ENCODE data around the gene MCRS1. TPM values are rescaled to one million over a fixed set of nuclear protein-coding genes. Genes with fewer than 3 reads are reported as not detected.

Gene MCRS1
- total and polyA plus RNA-seq, 5 donors = 72.3 to 115 (median 83.9) TPM

DNA sequence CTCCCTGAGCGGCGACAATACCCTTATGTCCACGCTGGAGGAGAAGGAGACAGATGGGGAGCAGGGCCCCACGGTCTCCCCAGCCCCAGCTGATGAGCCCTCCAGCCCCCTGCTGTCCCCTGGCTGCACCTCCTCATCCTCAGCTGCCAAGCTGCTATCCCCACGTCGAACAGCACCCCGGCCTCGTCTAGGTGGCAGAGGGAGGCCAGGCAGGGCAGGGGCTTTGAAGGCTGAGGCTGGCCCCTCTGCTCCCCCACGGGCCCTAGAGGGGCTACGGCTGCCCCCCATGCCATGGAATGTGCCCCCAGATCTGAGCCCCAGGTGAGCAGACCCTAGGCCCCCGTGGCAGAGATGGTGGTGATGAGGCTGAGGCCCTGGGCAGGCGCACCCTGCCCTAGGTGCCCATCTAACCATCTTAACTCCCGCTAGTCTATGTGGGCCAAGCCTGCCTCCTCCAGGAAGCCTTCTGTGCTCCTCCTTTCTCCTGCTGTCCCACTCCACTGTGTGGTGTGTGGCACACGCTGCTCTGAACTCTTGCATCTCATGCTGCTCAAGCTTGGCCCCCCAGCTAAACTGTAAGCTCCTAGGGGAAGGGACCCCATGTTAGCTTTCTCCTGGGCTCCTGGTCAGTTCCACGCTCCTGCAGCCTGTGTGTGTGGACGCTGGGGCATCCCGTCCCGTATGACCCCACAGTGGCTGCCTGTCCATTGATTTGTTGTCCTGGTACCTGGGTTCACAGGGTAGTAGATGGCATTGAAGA lies 12.1 kb downstream of the MCRS1 start:
- Histone ChIP-seq H3K27ac (ENCODE audit: low read length) (no peak overlapping the region), H3K4me3 (ENCODE audit: low read length) (no peak overlapping the region), H3K4me1 (ENCODE audit: control insufficient read depth, insufficient read depth, low read length) (no peaks in the 10 kb centered on the region), H3K27me3 (ENCODE audit: control insufficient read depth, insufficient read depth) (no peaks in the 10 kb centered on the region), H3K9me3 (ENCODE audit: control insufficient read depth, low read length) (no peaks in the 10 kb centered on the region)
- DNase-seq (peak in 1 of 3 donors; percentile 41), ATAC-seq (no peak)
- 83% methylated on average over 18 of the region's 18 CpGs for WGBS
- intact Hi-C loops (cut with DNase I) = no loop called here

DNA sequence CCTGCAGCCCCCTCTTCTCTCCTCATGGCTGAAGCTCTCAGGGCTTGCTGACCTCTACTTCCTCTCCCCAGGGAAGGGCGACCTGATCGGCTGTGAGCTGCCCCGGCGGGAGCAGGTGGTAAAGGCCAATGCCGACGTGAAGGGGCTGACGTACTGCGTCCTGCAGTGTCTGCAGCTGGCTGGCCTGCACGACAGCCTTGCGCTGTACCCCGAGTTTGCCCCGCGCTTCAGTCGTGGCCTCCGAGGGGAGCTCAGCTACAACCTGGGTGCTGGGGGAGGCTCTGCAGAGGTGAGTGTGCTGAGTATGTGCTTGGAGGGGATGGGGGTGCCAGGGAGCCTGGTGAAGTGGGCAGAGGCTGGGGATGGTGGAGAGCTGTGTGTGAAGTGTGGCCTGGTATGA lies 13.7 kb downstream of the MCRS1 start:
- H3K4me3 ChIP-seq (ENCODE audit: low read length) = no peak overlapping the region
- intact Hi-C loops (cut with DNase I) = no loop called here
- no peaks in the 10 kb centered on the region for H3K27me3 ChIP-seq (ENCODE audit: control insufficient read depth, insufficient read depth)
- no peak overlapping the region for H3K27ac ChIP-seq (ENCODE audit: low read length)
- no peaks in the 10 kb centered on the region for H3K4me1 ChIP-seq (ENCODE audit: control insufficient read depth, insufficient read depth, low read length)
- no peak for ATAC-seq
- no peak for DNase-seq
- WGBS = 69% methylated on average over 15 of the region's 15 CpGs
- no peaks in the 10 kb centered on the region for H3K9me3 ChIP-seq (ENCODE audit: control insufficient read depth, low read length)

DNA sequence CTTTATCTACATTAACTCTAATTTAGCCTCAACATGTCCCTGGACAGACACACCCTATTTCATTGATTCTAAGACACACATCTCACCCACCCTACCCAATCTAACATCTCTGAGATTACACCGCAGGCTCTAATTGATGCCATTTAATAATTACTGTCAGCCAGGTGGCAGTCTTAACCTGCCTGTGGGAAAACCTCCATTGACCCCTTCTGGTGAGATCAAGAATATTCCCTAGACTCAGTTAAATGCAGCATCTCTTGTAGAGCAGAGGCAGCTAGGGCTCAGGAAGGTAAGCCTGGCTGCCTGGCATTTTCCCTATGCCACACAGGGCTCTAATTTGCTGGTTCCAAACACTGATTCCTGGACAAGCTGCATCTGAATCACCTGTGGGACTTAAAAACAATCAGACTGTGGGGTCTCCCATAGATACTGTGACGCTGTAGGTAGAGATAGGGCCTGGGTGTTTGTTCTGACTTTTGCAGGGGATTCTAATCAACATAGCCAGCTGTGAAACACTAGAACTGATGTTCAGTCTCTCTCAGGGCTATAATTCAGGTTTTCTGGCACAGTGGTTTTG lies 14.3 kb downstream of the MCRS1 start:
- no peak overlapping the region for H3K27ac ChIP-seq (ENCODE audit: low read length)
- ATAC-seq (no peak), DNase-seq (no peak)
- no peaks in the 10 kb centered on the region for H3K27me3 ChIP-seq (ENCODE audit: control insufficient read depth, insufficient read depth)
- 61% methylated on average over 2 of the region's 2 CpGs for WGBS
- no peak overlapping the region for H3K4me3 ChIP-seq (ENCODE audit: low read length)
- H3K4me1 ChIP-seq (ENCODE audit: control insufficient read depth, insufficient read depth, low read length) = peaks cover 2% of the 10 kb centered on the region
- no peaks in the 10 kb centered on the region for H3K9me3 ChIP-seq (ENCODE audit: control insufficient read depth, low read length)
- intact Hi-C loops (cut with DNase I) = no loop called here

DNA sequence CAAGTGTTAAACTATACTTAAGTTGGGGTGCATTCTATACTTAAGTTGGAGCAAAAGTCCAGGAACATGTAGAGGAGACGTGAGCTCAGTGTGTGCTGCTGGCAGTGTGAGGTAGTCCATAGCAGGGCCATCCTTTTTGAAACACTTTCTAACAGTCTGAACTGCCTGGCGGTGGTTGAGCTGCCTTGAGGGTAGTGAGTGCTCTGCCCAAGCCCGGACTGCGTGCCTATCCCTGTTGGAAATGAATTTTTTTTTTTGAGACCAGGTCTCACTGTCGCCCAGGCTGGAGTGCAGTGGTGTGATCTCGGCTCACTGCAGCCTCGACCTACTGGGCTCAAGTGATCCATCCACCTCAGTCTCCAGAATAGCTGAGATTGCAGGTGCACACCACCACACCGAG lies 15.0 kb downstream of the MCRS1 start:
- Histone ChIP-seq H3K27ac (ENCODE audit: low read length) (no peak overlapping the region), H3K4me3 (ENCODE audit: low read length) (no peak overlapping the region), H3K27me3 (ENCODE audit: control insufficient read depth, insufficient read depth) (no peaks in the 10 kb centered on the region), H3K9me3 (ENCODE audit: control insufficient read depth, low read length) (no peaks in the 10 kb centered on the region), H3K4me1 (ENCODE audit: control insufficient read depth, insufficient read depth, low read length) (peaks cover 4% of the 10 kb centered on the region)
- intact Hi-C loops (cut with DNase I) = no loop called here
- ATAC-seq (no peak), DNase-seq (no peak)
- 76% methylated on average over 8 of the region's 8 CpGs for WGBS

DNA sequence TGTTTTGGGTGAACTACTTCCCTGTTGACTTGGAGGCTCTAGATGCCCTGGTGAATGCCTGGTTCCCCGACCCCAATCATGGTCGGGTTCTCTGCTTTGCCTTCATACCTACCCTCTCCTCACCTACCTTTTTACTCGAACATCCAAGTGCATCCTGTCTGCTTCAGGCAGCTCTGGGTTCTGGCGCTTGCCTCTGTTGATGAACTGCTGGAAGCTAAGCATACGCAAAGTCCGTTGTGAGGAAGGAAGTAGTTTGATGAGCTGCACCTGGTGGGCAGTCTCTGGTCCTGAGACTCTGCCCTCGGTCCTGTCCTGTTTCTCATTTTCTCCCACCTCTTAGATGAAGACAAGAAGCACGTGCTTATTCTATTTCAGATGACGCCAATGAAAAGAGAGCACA lies 15.5 kb downstream of the MCRS1 start:
- Histone ChIP-seq H3K9me3 (ENCODE audit: control insufficient read depth, low read length) (no peaks in the 10 kb centered on the region), H3K27me3 (ENCODE audit: control insufficient read depth, insufficient read depth) (no peaks in the 10 kb centered on the region), H3K4me1 (ENCODE audit: control insufficient read depth, insufficient read depth, low read length) (peaks cover 4% of the 10 kb centered on the region), H3K27ac (ENCODE audit: low read length) (peak overlapping the region; percentile 16), H3K4me3 (ENCODE audit: low read length) (no peak overlapping the region)
- intact Hi-C loops (cut with DNase I) = no loop called here
- no peak for ATAC-seq
- 47% methylated on average over 9 of the region's 9 CpGs for WGBS
- DNase-seq = no peak

DNA sequence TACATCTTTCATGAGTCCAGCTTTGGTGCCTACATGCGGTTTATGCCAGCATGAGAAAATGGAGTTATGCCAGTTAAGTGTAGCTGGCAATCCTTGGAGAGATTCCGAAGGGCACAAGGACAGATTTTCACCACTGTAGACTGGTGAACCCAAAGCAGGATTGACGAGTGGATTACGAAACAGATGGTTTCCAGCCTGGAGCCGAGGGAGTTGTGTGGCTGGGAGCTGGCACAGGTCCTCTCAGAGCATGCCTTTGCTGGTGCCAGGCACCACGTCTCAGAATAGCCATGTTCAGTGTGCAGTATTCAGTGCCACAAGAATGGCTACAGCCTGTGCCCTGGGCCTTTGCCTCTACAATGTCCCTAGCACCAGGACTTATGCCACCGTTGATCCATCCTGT lies 15.9 kb downstream of the MCRS1 start:
- no peaks in the 10 kb centered on the region for H3K9me3 ChIP-seq (ENCODE audit: control insufficient read depth, low read length)
- ATAC-seq = peak; percentile 16 to 32
- H3K4me3 ChIP-seq (ENCODE audit: low read length) = no peak overlapping the region
- WGBS = 60% methylated on average over 7 of the region's 7 CpGs
- intact Hi-C loops (cut with DNase I) = no loop called here
- DNase-seq = peak in 1 of 3 donors; percentile 60
- peak overlapping the region; percentile 16 for H3K27ac ChIP-seq (ENCODE audit: low read length)
- H3K4me1 ChIP-seq (ENCODE audit: control insufficient read depth, insufficient read depth, low read length) = peaks cover 4% of the 10 kb centered on the region
- no peaks in the 10 kb centered on the region for H3K27me3 ChIP-seq (ENCODE audit: control insufficient read depth, insufficient read depth)

DNA sequence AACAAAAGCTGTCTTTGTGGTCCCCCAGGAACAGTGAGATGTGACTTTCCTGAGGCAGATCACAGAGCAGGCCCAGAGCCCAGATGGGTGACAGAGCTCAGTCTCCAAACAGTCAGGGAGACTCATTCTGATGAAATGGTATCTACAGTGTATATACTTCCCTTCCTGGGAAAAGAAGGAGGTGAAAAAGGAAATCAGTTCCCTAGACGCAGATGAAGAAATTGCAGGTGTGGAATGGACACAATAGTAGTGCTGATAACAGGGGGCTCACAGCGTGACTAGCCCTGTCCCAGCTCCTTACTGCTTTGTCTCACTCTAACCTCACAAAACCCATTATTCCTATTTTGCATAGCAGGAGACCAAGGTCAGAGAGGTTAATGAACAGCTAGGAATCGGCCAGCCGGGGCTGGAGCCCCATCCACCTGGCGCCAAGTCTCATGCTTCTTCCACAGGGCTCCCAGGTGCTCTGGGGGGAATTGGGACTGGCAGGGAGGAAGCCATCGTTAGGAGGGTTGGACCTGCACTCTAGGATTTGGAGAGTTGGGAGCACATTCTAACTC lies 17.2 kb downstream of the MCRS1 start:
- DNase-seq (no peak), ATAC-seq (no peak)
- Histone ChIP-seq H3K9me3 (ENCODE audit: control insufficient read depth, low read length) (no peaks in the 10 kb centered on the region), H3K4me3 (ENCODE audit: low read length) (no peak overlapping the region), H3K4me1 (ENCODE audit: control insufficient read depth, insufficient read depth, low read length) (peaks cover 4% of the 10 kb centered on the region), H3K27ac (ENCODE audit: low read length) (no peak overlapping the region), H3K27me3 (ENCODE audit: control insufficient read depth, insufficient read depth) (no peaks in the 10 kb centered on the region)
- intact Hi-C loops (cut with DNase I) = no loop called here
- WGBS = 86% methylated on average over 6 of the region's 6 CpGs

DNA sequence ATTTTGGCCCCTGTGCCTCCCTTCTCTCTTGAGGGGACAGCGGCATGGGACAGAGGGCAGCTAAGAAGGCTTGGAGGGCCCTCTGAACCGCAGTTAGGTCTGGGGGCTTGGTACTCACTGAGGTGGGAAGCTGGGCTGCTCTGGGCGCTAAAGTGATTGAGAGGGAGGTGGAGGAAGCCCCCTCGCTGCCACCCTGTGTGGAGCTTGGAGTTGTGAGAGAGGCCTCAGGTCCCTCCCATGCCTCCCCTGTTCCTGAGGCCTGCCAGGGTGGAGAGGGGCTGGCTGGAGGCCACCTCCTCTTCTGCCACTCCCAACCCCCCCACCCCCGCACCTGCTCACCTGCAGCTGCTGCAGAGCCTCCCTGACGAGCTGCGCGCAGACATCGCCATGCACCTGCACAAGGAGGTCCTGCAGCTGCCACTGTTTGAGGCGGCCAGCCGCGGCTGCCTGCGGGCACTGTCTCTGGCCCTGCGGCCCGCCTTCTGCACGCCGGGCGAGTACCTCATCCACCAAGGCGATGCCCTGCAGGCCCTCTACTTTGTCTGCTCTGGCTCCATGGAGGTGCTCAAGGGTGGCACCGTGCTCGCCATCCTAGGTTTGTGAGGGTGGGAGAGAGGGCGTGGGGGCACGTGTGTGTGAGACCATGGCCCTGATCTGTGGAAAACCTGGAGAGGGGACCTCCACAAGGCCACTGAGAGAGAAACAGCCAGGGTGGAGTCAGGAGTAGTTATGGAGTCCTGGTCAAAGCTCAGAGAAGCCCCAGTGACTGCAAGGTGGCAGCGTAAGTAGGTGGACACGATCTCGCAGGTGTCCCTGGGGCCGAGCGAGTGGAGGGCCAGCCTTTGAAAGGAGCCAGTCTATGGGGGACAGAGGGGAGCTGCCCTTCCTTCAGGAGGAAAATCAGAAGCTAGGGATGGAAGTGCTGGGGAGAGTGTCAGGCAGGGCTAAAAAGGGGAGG lies 17.9 kb downstream of the MCRS1 start:
- DNase-seq = no peak
- no peak for ATAC-seq
- H3K4me3 ChIP-seq (ENCODE audit: low read length) = no peak overlapping the region
- peaks cover 4% of the 10 kb centered on the region for H3K4me1 ChIP-seq (ENCODE audit: control insufficient read depth, insufficient read depth, low read length)
- H3K9me3 ChIP-seq (ENCODE audit: control insufficient read depth, low read length) = no peaks in the 10 kb centered on the region
- no peaks in the 10 kb centered on the region for H3K27me3 ChIP-seq (ENCODE audit: control insufficient read depth, insufficient read depth)
- intact Hi-C loops (cut with DNase I) = no loop called here
- WGBS = 93% methylated on average over 28 of the region's 28 CpGs
- no peak overlapping the region for H3K27ac ChIP-seq (ENCODE audit: low read length)

DNA sequence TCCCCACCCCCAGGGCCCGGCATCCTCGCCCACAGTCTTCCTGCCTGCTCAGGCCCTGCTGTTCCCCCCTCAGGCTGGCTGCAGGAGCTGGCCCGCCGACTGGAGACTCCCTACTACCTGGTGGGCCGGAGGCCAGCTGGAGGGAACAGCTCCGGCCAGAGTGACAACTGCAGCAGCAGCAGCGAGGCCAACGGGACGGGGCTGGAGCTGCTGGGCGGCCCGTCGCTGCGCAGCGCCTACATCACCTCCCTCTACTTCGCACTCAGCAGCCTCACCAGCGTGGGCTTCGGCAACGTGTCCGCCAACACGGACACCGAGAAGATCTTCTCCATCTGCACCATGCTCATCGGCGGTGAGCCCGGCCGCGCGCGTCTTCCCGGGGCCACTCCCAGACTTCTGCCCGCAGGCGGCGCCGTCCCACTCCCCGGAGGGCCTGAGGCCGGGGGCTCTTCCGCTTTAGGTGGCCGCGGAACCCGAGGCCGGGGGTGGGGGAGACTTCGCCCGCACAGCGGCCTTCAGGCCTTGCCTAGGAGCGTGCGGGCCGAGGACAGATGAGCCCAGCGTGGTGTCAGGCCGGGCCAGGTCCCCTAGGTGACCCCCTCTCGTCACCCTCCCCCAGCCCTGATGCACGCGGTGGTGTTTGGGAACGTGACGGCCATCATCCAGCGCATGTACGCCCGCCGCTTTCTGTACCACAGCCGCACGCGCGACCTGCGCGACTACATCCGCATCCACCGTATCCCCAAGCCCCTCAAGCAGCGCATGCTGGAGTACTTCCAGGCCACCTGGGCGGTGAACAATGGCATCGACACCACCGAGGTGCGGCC lies 18.9 kb downstream of the MCRS1 start:
- peak overlapping the region; percentile 22 for H3K4me3 ChIP-seq (ENCODE audit: low read length)
- DNase-seq (peak in 2 of 3 donors; percentile 72 to 83), ATAC-seq (peak; percentile 32 to 44)
- H3K9me3 ChIP-seq (ENCODE audit: control insufficient read depth, low read length) = no peaks in the 10 kb centered on the region
- intact Hi-C loops (cut with DNase I) = no loop called here
- 9% methylated on average over 70 of the region's 70 CpGs for WGBS
- H3K27me3 ChIP-seq (ENCODE audit: control insufficient read depth, insufficient read depth) = no peaks in the 10 kb centered on the region
- peaks cover 4% of the 10 kb centered on the region for H3K4me1 ChIP-seq (ENCODE audit: control insufficient read depth, insufficient read depth, low read length)
- no peak overlapping the region for H3K27ac ChIP-seq (ENCODE audit: low read length)

DNA sequence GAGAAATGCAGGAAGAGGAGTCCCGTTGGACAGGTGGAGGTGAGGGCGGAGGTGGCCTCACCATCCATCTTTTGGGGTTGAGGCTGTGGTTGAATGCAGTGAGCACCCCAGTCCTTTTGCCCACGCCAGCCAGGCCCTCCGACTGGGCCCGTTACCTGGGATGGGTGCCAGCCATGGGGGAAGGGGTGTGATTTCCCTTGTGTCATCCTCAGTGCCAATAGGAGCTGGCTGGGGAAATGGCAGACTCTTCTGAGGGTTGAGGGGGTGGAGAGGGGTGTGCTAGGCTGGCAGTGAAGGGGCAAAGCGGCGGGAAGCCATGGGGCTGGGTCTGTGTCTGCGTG lies 19.5 kb downstream of the MCRS1 start:
- WGBS = 40% methylated on average over 8 of the region's 8 CpGs
- intact Hi-C loops (cut with DNase I) = no loop called here
- H3K4me3 ChIP-seq (ENCODE audit: low read length) = peak overlapping the region; percentile 22
- peaks cover 4% of the 10 kb centered on the region for H3K4me1 ChIP-seq (ENCODE audit: control insufficient read depth, insufficient read depth, low read length)
- H3K27me3 ChIP-seq (ENCODE audit: control insufficient read depth, insufficient read depth) = no peaks in the 10 kb centered on the region
- DNase-seq (no peak), ATAC-seq (peak in 1 of 2 donors; percentile 6)
- H3K27ac ChIP-seq (ENCODE audit: low read length) = no peak overlapping the region
- no peaks in the 10 kb centered on the region for H3K9me3 ChIP-seq (ENCODE audit: control insufficient read depth, low read length)

Data from right cardiac atrium (tissue), 5 donors.